Activated CD8-positive, alpha-beta memory T cell treated with anti-CD3 and anti-CD28 coated beads for 4 hours (primary cell): ENCODE data around the gene PARD3B.

Experiments
- DNase-seq, 2 donors: peaks; one replicate each; pipeline ENCODE4 v3.0.0-alpha.2; 2020; ENCODE audit warnings: low read depth in 2 of 2

PARD3B gene

DNA sequence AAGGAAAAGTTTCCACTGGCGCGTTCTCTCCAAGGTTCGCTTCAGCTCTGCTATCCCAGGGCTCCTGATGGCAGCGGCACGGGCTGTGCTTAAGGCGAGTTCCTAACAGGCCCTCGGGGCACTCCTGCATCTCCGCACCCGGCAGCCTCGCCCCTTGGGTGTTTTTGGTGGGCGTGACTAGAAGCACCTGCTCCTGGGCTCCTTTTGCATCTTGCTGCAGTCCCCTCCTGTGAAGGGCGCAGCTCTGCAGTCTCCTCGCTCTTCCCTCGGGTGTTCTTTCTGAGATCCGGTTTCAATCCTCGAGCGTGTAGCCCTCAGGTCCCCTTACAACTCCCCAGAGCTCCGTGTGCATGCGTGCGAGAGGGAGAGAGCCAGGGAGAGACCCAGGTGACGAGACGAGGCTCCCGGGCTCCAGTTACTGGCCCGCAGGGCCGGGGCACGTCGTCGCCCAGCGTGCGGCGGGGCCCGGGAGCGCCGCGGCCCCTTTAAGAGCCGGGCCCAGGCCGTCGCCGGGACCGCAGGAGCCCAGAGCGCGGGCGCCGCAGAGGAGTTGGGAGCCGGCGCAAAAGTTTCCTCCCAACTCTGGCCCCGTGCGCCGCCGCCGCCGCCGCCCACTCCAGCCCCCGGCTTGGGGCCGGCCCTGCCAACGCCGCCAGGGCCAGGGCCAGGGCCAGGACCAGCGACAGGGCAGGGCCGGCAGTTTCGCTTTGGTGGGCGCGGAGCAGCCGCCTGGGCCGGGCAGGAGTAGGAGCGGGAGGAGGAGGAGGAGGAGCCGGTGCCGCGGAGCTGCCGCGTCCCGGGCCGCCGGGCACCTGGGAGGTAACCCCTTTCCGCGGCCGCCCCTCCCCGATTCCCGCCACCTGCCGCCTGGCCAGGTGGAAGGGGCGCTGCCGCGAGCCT lies at the start of gene PARD3B:
TSS of gene PARD3B (plus strand) at position 515 of the 900 bp plus-strand sequence. CDS start 525 bp downstream, outside the sequence.
- DNase-seq = no peak

- no peak for DNase-seq
These were observed 48.5 kb upstream of the PARD3B start for GRCh38 chr2:204496779-204497178.

- no peak for DNase-seq
These were observed 47.4 kb upstream of the PARD3B start for GRCh38 chr2:204497855-204498254.

DNA sequence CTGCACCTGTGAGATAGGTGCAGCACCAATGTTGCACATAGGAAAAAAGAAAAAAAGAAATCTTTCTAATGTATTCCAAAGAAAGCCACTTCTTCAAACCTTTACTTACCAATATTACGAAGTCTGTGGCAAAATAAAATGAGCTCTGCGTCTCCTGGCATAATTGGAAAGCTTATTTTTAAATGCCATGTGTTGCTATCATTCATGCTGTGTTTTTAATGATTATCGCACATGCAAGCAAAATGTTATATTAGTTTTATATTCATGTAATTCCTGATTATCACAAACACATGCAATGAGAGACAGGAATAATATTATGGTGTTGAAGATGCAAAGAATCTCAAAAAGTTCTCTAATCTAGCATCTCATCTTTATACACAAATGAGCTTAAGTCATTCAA lies 47.0 kb upstream of the PARD3B start:
- no peak for DNase-seq

GRCh38 chr2:204503869-204504268 lies 41.4 kb upstream of the PARD3B start:
- no peak for DNase-seq

GRCh38 chr2:204504594-204504993 lies 40.7 kb upstream of the PARD3B start:
- no peak for DNase-seq

GRCh38 chr2:204505488-204505887 lies 39.8 kb upstream of the PARD3B start:
- no peak for DNase-seq

DNA sequence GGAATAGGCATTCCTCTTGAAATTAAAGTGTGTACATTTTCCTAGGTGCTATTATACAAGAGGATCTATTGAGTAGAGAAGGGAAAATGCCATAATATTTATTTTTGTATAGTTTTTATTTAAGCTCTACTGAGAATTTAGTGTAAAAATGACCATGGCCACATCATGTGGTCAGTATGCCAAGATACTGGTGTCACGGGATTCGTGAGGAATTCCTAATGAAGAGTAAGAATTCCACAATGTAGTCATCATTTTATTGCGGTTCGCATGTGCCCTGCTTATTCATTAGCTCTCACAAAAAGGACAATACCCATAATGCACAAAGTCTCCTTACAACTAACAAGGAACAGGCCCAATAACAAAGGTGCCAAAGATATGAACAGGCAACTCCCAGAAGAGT lies 39.3 kb upstream of the PARD3B start:
- no peak for DNase-seq

DNA sequence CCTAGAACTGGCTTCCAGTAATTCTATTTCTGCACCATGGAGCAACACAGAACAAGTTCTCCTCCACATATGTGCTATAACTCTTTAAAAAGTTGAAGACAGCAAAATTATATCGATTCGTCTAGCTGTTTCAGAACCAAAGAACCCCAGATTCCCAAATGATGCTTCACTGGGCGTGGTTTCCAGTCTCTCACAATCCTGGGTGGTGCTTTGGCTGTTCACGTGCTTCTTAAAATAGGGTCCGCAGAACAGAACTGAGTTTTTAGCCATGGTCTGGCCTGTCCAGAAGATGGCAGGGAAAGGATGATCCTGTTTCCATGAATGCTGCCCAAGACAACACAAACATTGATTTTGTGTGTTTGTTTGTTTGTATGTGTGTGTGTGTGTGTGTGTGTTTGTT lies 37.6 kb upstream of the PARD3B start:
- no peak for DNase-seq

DNA sequence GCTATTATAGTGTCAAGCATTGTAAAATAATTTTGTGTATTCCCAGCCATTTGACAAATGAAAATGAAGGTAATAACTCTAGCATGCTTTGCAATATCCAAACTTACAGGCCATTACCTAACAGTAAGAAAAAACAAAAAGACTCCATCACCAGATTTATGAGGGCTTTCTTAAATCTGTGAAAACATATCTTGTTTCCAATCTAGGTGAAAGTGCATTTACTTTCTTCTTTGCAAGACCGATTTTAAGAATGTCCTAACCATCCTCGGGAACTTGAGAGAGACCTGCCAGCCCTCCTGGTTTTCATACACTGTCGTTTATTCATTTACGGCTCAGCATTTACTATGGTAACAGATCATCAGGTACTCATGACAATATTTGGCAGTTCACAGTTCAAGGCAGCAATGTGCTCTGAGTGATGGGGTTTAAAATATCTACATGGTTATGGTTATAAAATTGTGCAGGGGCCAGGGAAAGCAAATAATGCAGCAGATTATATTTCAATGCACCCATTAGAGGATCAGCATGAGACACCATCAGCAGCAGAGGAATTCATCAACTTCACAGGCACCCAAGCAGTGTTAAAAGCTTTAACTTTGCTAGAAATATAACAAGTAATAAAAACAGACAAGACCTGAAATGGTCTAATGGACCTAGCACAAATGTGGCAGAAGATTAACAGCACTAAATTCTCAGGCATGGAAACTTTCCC lies 34.4 kb upstream of the PARD3B start:
- DNase-seq = no peak

DNA sequence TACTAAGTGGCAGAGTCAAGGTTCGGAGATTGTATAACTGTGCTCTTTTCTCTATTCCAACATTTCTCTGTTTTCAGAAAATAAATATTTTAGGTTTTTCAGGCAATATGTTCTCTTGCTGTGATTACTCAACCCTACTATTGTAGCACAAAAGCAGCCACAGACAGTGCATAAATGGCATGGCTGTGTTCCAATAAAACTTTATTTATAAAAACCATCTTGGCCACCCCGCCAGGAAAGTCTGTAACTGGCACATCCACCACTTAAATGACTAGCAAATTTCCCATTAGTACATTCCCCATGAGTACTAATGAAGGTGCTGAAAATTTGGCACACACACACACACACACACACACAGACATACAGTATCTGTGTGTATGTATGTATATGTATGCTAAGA lies 30.8 kb upstream of the PARD3B start:
- no peak for DNase-seq

GRCh38 chr2:204515416-204515815 lies 29.9 kb upstream of the PARD3B start:
- no peak for DNase-seq

- DNase-seq = no peak
These were observed 28.1 kb upstream of the PARD3B start for GRCh38 chr2:204517154-204517553.

GRCh38 chr2:204529795-204530463 lies 15.3 kb upstream of the PARD3B start:
- DNase-seq = no peak

- DNase-seq = no peak
These were observed 14.8 kb upstream of the PARD3B start for GRCh38 chr2:204530464-204530805.

GRCh38 chr2:204533629-204534370 lies 11.5 kb upstream of the PARD3B start:
- DNase-seq = no peak

- no peak for DNase-seq
These were observed 9.9 kb upstream of the PARD3B start for GRCh38 chr2:204535356-204535755.

DNA sequence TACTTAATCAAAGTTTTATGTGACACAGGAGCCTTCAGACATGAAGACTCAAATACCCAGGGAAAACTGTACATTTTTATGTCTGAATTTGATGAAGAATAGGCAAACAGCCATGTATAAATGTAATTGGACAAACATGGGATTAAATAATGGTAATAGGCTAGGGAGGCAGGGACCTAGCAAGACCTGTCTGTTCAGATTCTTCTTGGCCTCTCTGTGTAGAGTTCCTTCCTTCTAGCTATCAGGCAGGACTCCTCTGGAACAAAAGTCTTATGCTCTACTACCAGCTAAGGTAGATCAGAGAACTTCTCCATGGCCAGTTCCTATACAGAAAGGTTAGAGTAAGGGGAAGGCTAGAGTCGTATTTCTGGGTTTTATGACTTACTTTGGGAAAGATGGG lies 9.5 kb upstream of the PARD3B start:
- DNase-seq = no peak

DNA sequence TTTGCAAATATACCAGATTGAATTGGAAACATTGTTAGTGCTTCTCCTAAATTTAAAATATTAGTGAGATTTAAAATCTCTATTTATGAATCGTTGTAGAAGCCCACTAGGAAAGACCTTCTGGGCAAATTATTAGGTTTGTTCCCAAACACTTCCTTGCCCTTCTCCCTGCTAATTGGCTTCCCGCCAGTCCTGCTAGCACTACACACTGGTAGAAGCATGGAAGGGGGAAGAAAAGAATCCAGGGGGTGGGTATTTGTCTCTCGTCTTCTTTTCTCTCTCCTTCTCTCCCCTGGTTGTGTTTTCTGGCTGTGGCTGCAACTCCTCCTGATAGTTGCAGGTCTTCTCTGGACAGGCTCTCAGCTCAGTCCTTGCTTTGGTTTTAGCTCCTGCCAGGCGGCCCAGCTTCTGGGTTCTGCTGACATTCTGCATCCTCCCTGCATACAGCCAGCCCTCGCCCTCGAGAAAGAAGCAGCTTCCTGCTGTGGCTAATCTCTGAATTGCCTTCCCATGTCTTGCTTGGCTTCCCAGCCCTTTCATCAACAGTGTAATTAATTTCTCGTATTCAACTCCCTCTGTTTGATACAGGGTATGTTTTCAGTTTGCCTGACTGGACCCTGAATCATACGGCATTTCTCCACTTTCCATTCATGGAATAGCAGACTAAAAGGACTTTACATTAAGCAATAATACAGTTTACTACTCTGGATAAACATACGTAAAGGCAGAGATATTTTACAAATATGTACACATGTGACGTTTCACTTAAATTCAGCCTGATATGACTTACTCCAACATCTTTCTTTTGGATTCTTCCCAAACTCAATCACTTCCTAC lies 6.9 kb upstream of the PARD3B start:
- DNase-seq = no peak

GRCh38 chr2:204539019-204539385 lies 6.3 kb upstream of the PARD3B start:
- DNase-seq = no peak

GRCh38 chr2:204541637-204542036 lies 3.6 kb upstream of the PARD3B start:
- DNase-seq = no peak
